GM19043 (cell line): ENCODE measurements around the gene BEND6.
"Not testable (repeated sequence)": the region's sequence is repeated elsewhere in the genome, so short reads cannot be mapped to it uniquely, and the experiment has no call there.

Source experiments
- ATAC-seq: cut with Tn5 transposase; IDR thresholded peaks from one replicate; pipeline ENCODE4 v1.9.1; 2021; ENCODE audit warnings: low read depth; ENCODE audit not compliant: unreplicated experiment

Gene BEND6

DNA sequence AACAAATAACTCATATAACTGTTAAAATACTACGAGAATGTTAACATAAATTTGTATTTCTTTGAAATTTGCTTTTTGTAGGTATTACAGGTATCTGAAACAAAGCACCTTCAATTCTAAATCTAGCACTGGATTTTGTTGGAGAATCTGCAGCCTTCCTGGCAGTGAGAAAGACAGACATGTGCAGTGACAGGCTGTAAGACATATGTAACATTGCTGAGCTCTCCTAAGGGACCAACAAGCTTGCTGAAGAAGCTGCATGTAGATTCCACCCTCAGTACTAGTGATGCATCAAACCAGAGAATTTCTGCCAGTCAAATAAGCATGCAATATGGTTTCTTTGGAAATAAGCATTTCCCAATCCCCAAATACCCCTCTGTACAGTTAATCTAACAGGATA lies 71.1 kb downstream of the BEND6 start:
- ATAC-seq, result no peak

DNA sequence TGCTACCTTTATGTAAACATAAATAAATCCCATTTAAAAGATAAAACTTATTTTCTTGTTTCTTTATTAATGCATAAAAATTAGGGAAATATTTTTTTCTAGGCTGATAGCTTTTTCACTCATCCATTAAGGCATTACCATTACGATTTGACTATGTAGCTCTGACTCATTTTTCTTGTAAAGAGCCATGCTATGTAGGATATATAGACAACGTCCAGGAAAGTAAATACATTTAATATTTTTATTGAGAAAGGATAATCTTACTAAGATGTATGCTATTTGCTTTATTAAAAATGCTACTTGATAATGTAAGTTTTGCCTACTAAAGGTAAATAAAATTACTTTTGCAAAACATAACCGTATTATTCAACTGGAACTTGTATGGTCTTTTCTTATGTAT lies 72.4 kb downstream of the BEND6 start:
- ATAC-seq, result no peak

DNA sequence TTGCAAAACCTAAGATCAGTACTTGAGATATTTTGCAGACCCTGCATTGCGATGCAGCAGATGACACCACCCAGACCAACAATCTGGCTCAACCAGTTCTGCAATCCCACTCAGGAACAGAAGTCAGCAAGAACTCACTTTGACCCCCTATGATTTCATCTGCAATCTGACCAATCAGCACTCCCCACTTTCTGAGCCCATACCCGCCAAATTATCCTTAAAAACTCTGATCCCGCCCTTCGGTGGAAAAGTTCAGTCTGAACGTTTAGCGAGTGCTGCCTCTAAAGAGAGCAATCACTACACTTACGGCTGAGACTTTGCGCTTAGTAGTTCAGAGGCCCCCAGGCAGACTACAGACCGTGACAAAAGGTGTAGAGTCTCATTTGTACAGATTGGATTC lies 74.3 kb downstream of the BEND6 start:
- no peak for ATAC-seq

DNA sequence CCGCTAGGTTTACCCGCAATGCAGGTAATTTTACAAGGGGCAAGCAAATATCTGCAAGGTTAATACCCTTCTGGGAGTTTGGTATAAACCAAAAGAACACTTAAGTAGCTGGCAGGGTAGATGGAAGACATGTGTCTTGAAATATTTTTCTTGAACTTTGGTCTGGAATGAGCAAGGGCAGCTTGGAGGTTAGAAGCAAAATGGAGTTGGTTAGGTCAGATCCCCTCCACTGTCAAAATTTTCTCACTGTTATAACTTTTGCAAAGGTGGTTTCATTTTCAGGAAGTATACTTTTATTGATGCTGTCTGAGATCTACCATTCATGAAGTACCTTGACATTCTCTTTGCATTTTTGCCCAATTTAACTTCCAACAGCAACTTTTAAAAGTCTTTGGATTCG lies 78.3 kb downstream of the BEND6 start:
- no peak for ATAC-seq

DNA sequence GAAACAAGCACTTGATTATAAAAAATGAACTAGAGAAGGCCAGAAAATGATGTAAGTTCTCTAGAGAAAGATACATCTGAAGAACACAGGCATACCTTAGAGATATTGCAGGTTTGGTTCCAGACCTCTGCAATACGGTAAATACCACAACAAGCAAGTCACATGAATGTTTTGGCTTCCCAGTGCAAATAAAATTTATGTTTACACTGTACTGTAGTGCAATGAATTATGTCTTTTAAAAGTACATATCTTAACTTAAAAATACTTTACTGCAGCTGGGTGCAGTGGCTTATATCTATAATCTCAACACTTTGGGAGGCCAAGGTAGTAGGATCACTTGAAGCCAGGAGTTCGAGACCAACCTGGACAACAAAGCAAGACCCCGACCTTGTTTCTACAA lies 80.6 kb downstream of the BEND6 start:
- ATAC-seq, result no peak

DNA sequence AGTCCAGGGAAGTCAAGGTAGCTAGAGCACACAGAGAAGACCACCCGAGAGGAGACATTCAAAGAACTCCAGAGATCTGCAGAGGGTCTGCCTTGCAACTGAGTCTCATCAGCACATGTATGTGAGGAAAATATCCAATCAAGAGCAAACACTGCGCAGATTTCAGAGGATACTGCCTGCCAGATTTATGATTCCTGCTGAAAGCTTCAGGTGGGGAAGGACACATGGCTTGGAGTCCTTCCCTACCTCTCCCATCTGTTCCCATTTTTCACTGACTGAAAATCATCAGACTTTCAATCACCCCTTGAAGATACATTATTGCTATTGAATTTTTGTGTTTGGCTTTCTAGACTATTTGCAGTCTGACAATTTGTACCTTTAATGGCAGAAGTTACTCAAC lies 84.0 kb downstream of the BEND6 start:
- no peak for ATAC-seq

DNA sequence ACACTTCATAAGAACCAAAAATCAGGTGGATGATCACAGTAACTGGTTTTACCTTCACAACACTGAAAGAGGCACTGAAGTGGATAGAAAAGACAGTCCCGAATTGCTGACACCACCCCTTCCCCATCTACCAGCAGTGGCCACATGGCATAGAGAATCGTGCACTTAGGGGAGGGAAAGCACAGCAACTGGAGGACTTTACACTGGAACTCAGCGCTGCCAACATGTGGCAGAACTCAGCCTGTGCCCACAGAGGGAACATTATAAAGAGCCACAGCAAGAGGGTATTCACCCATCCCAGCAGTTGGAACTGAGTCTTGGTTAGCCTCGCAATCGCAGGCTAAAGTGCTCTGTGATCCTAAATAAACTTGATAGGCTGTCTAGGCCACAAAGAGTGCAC lies 85.1 kb downstream of the BEND6 start:
- ATAC-seq, result no peak

DNA sequence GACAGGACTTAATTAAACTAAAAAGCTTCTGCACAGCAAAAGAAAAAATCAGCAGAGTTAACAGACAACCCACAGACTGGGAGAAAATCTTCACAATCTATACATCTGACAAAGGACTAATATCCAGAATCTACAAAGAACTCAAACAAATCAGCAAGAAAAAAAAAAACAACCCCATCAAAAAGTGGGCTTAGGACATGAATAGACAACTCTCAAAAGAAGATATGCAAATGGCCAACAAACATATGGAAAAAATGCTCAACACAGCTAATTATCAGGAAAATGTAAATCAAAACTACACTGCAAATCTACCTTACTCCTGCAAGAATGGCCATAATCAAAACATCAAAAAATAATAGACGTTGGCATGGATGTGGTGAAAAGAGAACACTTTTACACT lies 89.2 kb downstream of the BEND6 start:
- not testable (repeated sequence) for ATAC-seq

DNA sequence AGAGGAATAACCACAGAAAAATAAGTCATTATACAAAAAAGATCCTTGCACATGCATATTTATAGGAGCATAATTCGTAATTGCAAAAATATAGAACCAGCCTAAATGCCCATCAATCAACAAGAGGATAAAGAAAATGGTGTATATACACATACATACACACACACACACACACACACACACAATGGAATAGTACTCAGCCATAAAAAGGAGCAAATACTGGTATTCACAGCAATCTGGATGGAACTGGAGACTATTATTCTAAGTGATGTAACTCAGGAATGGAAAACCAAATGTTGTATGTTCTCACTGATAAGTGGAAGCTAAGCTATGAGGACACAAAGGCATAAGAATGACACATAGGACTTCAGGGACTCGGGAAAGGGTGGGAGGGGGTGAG lies 89.7 kb downstream of the BEND6 start:
- no peak for ATAC-seq

DNA sequence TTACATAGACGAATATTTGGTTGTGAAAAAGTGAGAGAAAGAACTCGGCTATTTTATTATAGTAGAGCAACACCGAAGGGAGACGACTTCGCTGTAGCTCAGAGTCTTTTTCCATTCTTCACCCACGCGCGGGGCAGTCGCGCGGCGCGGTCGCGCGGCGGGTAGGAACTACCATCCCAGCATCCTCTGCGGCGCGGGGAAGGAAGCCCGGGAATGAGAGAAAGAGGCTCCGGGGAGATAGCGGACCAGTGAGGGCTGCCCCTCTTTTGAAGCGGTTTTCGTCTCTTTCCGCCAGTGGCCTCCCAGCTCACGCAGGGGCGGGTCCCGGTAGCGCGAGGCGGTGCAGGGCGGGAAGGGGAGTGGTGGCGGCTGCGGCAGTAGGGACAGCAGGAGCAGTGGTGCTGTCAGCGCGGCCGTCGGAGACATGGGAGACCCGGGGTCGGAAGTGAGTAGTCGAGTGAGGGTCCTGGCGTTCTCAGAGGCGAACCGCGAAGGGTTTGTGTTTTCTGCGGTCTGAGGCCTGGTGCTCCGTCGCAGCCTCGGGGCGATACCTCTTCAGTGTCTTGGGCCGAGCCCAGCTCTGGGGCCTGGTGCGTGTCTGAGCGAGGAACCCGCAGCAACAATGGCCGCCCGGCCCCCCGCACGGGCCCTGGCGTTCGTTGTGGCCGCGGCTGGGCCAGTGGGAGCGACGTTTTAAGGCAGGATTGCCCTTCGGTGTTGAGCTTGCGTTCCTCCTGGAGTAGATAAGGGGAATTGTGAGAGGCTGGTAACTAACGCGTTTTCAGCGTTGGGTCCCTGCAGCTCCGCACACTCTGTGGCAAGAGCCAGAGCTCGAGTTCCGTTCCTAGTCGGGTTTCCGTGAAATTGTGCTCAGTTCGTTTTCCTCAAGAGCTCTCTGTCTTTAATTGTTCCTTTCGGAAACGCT lies 91.7 kb downstream of the BEND6 start, which contains the start of gene KIAA1586:
Gene KIAA1586 (plus strand): TSS at position 362 of the 925 bp plus-strand sequence. CDS start 63 bp downstream, at position 425.
- ATAC-seq, result peak; percentile 97

DNA sequence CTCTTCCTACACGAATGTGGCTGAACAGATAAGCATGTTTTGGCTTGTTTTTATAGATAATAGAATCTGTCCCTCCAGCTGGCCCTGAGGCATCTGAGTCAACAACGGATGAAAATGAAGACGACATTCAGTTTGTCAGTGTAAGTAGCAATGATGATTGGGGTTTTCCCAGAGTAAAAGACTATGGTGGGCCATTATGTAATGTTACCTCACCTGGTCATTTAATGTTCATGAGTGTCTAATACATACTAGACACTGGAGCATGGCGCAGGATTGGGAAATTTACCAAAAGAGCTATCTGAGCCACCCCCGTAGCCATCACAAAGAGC lies 92.3 kb downstream of the BEND6 start:
- peak; percentile 5 for ATAC-seq

DNA sequence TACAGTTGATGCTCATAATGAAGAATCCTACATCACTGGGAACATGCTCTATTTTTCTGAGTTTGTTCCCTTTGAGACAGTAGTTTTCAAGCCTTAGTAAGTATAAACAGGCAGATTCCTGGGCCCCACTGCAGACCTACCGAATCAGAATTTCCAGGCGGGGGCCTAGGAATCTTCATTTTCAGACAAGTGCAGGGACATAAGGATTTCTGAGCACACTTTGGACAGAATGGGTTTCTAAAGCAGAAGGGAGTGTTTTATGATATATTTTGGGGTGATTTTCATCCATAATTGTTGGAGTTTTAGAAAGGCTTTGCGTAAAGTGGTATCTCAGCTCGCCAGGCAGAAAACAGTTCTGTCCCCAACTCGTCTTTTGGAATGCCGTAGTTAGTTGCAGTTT lies 93.0 kb downstream of the BEND6 start:
- ATAC-seq, result not testable (repeated sequence)

DNA sequence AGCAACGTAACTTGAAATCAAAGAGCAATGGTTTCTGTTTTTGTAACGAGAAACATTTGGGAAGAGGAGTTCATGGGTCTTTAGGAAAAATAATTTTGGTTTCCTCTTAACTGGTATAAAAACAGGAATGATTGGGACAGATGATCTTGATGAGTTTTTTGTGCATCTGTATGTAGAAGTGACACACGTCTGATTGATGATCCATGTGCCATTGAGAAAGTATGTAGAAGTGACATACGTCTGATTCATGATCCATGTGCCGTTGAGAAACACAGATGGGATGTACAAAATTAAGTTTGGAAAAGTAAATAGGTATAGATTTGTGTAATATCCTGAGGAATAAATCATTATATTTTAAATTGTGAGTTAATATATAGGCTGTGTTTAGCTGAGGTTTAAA lies 93.7 kb downstream of the BEND6 start:
- ATAC-seq, result no peak

DNA sequence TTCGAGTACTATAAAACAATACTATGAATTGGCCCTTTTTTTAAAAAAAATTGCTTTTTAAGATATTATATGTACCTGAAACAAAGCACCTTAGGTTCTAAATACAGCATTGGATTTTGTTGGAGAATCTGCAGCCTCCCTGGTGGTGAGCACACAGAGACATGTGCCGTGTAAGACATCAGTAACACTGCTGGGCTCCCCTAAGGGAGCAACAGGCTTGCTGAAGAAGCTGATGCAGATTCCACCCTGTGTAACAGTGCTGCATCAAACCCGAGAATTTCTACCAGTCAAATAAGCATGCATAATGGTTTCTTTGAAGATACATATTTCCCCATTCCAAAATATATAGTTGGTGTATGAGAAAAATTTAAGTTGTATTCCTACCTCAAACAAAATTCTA lies 108.9 kb downstream of the BEND6 start:
- no peak for ATAC-seq

DNA sequence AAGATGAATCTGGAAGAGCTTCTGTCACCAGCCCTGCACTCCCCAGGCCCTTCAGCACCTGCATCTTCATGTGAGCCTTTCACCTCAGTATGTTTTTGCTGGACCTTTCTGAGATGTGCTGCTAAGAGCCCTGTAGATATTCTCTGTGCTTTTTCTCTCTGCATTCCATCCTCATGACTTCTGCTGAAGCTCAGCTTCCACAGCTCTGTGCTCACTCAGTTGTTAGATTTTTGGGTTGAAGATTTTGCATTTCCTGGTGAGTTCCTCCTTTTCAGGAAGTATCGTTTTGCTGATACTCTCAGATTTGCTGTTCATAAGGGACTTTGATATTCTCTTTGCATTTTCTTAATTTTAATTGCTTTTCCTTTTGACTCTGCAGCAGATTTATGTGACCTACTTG lies 109.9 kb downstream of the BEND6 start:
- no peak for ATAC-seq

DNA sequence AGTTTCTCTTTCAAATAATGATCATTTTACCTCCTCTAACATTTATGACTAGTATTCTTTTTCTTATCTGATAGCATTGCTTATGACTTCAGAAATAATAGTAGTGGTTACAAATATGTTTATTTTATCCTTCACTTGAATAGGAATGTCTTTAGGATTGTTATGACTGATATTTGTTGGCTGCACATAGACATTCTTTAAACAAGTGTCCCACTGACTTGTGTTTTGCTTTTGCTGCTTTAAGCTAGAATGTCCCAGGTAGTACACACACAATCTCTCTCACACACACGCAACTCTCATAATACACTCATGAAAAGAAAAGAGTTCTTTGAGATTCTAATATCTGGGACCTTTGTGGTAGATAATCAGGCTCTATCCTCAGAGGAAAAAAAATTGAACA lies 113.2 kb downstream of the BEND6 start:
- no peak for ATAC-seq

DNA sequence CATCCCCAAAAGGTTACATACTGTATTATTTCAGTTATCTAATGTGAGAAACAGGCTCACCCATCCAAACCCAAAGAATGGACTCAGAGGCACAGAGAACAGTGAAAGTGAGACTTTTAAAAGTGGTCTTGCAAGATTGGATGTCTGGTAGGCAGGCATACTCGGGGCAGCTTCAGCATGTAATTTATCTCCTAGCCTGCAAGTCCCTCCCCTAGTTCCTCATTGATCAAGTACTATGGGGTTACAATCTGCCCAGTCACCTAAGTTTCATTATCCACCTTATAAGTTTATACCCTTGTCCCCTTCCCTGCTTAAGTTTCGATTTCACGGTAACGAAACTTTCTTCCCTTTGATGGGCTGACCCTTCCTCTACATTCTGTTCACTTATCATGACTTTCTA lies 114.3 kb downstream of the BEND6 start:
- ATAC-seq, result no peak

DNA sequence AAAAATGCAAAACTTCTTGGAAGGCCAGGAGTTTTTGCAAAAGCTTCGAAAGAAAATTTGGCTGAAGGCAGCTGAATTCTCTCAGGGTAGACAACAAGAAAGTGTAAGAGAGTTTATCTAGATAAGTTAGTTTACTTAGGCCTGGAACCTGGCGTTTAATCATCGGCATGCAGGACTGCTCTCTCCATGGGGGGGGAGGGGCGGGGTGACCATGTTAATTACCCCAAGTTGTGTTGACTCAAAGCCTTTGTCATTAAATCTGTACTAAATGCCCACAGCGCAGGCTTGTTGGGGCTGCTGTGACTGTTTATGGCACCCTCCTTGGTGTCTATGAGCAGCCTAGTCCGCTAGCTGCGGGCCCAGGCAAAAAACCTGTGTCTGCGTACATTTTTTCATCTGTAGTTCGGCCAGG lies 115.0 kb downstream of the BEND6 start:
- ATAC-seq, result no peak

DNA sequence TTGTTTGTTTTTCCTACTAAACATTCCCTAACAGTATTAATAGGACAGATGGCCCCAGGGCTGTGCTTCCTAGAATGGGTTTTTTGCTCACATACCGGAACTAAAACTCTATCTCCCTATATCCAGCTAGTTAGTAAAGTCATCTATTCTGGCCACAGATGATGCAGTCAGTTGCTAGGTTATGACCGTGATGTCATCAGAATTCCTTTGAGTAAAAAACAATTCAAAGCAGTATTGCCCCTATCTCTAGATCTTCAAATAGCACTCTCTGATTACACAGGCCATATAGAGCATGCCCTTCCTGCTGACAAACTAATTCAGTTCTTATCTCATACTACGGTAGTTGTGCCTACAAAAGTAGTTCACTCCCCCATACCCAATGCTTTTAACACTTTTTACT lies 117.2 kb downstream of the BEND6 start:
- ATAC-seq, result no peak

DNA sequence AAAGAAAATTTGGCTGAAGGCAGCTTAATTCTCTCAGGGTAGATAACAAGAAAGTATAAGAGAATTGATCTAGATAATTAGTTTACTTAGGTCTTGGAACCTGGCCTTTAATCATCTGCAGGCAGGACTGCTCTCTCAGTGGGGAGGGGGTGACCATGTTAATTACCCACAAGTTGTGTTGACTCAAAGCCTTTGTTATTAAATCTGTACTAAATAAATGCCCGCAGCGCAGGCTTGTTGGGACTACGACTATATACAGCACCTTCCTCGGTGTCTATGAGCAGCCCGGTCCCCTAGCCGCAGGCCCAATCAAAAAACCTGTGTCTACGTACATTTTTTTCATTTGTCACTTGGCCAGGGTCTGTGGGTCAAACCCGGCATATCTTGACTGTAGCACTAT lies 119.5 kb downstream of the BEND6 start:
- no peak for ATAC-seq

DNA sequence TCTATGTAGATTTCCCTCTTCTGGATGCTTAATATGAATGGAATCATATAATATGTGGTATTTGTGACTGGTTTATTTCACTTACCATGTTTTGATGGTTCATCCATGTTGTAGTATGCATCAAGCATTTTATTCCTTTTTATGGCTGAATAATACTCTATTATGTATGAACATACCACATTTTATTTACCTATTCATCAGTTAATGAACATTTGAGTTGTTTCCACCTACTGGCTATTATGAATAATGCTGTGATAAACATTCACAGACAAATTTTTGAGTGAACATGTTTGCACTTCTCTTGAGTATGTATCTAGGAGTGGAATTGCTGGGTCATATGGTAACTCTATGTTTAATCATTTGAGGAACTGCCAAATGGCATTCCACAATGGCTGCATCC lies 120.2 kb downstream of the BEND6 start:
- no peak for ATAC-seq
